Cardiac septum (tissue), 1 donor: ENCODE data around the gene EMP3. TPM values are rescaled to one million over a fixed set of nuclear protein-coding genes. Genes with fewer than 3 reads are reported as not detected.
"Not testable (repeated sequence)": the region's sequence is repeated elsewhere in the genome, so short reads cannot be mapped to it uniquely, and the experiment has no call there.

ENCODE experiments used
- DNase-seq: peaks from one replicate; pipeline ENCODE4 v3.0.0-alpha.2; 2020; ENCODE audit warnings: low spot score
- intact Hi-C: fragments of 100-400 bp; cut with DNase I; formaldehyde crosslinking; loops from one replicate; pipeline ENCODE4 v1.14.0; 2022
- total RNA-seq: library from RNA; stranded (reverse); fragmentation: NEBNext Ultra II Directional; extraction: Animal tissue kit (Norgen Biotek cat#: 25700); gene quantifications from one replicate; pipeline ENCODE4 v1.2.1, GENCODE V29; 2021
- donor health status: DM: no; HTN: no; CAD: no.

EMP3 gene
- total RNA-seq, 1 donor from 2014 or later: 47.3 TPM

DNA sequence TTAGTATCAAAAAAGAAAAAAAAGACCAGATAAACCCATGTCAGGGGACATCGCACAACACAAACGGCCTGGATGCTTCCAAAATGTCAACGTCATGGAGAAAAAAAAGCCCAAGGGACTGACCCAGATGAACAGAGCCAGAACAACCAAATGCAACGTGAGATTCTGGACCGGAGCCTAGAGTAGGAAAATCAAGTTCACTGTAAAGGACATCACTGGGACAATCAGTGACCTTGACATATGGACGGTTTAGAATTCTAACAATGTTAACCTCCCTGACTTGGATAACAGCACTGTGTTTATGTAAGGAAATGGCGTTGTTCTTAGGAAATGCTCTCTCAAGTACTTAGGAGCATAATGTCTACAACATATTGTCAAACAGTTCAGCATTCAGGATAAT lies 15.1 kb upstream of the EMP3 start:
- intact Hi-C loops: loop anchor here (5.0 kb wide), 1 partner anchor 277 kb away; no protein-coding TSS in a partner anchor
- DNase-seq: no peak

GRCh38 chr19:48311384-48311783 lies 14.0 kb upstream of the EMP3 start:
- DNase-seq: no peak
- intact Hi-C loops: loop anchor here (5.0 kb wide), 1 partner anchor 276 kb away; no protein-coding TSS in a partner anchor

DNA sequence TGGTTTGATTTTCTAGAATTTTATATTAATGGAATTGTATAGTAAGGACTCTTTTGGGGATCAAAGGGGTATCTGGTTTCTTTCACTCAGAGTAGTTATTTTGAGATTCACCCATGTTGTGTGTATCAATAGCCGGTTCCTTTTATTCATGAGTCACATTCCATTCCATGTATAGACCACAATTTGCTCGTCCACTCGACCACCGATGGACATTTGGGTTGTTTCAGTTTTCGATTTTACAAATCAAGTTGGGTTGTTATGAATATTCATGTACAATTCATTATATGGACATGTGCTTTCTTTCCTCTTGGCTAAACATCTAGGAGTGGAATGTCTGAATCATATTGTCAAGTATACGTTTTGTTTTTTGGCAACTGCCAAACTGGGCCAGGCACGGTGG lies 9.6 kb upstream of the EMP3 start:
- DNase-seq: no peak
- intact Hi-C loops: no loop called here

- intact Hi-C loops, DNase-seq: not testable (repeated sequence)
These were observed 7.7 kb upstream of the EMP3 start for GRCh38 chr19:48317708-48317960.

DNA sequence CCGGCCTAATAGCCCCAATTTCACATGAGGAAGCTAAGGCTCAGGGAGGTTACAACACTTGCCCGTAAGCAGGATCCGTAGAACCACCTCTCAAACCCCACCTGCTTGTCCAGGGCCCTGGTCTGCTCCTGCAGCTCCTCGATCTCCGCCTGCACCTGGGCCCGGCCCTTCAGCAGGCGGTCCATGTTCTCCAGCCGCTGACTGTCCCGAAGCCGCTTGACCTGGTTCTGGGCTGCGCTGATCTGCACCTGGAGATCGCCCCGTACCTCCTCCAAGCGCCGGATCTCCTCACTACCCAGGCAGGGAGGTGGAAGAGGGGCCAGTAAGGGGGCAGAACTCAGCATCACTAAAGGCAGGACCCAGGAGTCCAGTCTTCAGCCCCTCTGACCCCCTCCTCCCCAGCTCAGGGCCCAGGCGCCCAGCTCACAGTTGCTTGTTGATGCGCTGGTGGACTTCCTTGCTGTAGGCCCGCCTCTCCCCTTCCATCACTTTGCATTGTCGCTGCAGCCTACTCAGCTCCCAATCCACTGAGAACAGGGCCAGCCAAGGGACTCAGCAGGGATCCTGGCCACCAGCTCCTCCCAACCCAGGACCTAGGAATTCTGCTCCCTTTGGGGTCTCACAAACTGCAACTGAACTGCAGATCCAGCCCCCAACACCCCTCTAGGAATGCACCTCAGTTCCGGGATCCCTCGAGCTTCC lies 6.9 kb upstream of the EMP3 start:
- intact Hi-C loops: no loop called here
- DNase-seq: no peak

DNA sequence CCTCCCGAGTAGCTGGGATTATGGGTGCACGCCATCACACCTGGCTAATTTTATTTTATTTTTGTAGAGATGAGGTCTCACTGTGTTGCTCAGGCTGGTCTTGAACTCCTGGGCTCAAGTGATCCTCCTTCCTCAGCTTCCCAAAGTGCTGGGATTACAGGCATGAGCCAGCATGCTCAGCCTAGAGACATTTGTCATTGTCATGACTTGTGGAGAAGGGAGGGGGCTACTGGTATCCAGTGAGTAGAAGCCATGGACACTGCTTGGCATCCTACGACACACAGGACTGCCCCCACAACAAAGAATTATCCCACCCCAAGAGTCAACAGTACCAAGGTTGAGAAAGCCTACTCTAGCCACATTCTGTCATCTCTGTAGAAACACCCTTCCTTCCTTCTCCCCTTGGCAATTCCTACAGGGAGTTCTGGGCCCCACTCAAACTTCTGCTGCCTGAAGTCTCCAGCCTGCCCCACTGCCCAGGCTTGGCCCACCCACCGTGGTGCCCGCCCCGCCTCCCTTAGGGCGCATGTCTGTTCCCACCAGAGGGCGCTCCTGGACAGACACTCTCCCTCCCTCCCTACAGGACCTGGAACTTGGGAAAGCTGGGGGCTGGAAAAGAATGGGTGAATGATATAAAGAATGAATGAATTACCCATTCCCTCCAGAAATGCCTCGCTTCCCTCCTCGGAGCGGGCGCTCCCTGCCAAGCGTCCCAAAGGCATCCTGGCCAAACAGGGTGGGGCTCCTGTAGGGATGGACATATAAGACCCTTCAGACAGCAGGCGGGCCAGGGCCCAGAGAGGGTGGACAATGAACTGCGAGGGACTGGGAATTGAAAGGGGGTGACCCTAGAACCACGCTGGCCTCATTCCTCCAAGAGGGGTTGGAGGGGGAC lies 5.5 kb upstream of the EMP3 start:
- peak; percentile 92 for DNase-seq
- intact Hi-C loops: no loop called here

DNA sequence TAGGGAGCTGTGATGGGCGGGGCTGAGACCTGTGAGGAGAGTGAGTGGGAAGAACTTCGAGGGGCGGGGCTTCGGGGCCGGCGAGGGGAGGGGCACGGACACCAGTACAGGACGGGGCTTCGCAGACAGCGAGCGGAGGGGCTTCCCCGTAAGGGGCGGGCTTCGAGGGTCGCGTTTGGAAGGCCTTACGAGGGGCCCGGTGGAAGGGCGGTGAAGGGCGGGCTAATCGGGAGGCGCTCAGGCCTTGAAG lies 4.1 kb upstream of the EMP3 start:
- intact Hi-C loops: loop anchor here (1.0 kb wide), 1 partner anchor 12 kb away; no protein-coding TSS in a partner anchor
- DNase-seq: peak; percentile 98

GRCh38 chr19:48321622-48322591 lies 3.4 kb upstream of the EMP3 start:
- peak; percentile 100 for DNase-seq
- intact Hi-C loops: loop anchor here (1.0 kb wide), 1 partner anchor 11 kb away; no protein-coding TSS in a partner anchor

GRCh38 chr19:48329167-48329891 lies 4.0 kb downstream of the EMP3 start:
- intact Hi-C loops: no loop called here
- DNase-seq: no peak

GRCh38 chr19:48330012-48330681 lies 4.8 kb downstream of the EMP3 start:
- DNase-seq: peak; percentile 87
- intact Hi-C loops: no loop called here

GRCh38 chr19:48332351-48332661 lies 7.0 kb downstream of the EMP3 start:
- intact Hi-C loops: loop anchor here (2.0 kb wide), 1 partner anchor 30 kb away; the partner anchor contains the start of gene TMEM143
- DNase-seq: no peak

GRCh38 chr19:48332662-48333466 lies 7.5 kb downstream of the EMP3 start:
- intact Hi-C loops: loop anchor here (1.0 to 2.0 kb wide), 2 partner anchors 12 to 30 kb away; partner anchors contain the start of gene TMEM143
- peak; percentile 94 for DNase-seq

DNA sequence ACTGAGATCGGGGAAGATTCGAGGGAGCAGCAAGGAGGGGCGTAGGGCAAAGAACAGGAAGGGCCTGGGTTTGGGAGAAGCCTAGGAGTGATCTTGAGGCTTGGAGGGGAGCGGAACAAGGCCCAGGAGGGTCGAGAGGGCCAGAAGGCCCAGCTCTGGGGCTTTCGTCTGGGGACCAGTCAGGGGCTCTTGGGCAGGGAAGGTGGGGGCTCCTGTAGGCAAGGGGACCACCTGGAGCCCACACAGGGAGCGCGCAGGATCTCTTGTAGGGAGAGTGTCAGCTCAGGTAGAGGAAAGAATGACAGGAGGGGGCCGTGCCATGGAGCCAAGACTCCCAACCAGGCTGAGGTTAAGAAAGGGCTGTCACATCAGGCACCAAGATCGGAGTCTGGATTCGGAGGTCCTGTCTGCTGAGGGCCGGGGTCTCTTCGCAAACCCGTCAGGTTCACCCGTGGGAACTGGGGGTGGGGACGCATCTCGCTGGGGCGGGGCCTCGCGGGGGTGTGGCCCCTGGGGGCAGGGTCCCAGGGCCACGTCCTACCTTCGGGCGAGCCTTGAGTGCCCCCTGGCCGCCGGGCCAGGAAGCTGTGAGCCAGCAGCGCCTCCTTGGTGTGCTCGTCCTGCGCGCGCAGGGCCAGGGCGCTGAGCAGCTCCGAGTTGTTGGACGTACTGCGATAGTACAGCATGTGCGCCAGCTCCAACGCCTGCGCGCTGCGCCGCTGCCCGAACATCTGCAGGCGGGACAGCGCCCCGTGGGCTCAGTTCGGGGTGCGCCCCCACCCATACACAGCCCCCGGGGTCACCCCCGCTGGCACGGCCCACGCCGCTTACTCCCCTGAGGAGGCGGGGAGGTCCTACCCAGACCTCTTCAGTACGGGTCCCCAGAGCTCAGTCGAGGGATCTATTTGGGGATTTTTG lies 8.4 kb downstream of the EMP3 start:
- peak; percentile 96 for DNase-seq
- intact Hi-C loops: loop anchor here (1.0 to 2.0 kb wide), 2 partner anchors 12 to 29 kb away; partner anchors contain the start of gene TMEM143

DNA sequence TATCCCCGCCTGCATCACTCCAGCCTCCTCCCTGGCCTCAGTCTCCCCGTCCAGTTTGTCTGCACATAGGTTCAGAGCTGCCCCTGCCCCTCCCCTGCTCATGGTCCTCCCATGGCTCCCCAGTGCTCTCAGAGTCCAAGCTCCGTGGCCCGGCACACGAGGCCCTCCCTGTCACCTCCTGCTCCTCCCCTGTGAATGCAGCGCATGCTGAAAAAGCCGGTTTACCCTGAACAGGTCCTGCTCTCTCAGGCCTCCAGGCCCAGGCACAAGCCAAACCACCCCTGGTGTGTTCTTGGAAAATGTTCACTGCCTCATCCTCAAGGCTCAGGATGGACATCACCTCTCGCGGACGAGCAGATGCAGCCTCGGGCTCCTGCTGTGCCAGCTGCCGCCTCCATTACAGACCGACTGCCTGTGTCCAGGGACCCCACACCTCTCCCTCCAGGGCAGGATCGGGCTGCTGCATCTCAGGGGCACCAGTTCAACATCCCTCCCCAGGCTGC lies 13.0 kb downstream of the EMP3 start:
- intact Hi-C loops: no loop called here
- no peak for DNase-seq

DNA sequence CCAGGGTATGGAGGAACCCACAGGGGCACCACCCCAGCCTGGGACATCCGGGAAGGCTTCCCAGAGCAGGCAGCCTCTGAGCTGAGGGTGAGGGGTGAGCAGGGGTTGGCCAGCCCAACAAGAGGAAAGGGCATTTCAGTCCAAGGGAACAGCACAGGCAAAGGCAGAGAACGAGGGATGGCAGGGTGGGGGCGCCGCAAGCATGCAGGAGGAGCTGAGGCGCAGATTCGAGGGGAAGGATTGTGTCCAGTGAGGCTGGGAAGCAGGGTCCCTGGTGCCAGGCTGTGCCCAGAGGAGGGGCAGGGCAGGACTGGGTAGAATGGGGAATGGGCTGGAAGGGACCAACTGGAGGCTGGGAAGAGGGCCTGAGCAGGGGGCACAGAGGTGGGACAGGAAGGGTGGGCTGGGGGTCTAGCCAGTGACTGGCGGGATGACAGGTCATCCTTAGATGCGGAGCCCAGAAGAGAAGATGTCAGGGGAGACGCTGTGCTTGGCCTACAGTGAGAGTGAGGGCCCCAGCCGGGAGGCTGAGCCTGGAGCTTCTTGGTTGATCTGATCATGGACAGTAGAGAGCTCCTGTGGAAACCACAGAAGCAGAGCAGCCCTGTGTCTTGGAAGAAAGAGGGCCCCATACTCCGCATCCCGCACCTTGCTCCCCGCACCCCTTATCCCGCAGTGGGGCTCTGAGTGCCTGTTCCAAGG lies 13.6 kb downstream of the EMP3 start:
- DNase-seq: no peak
- intact Hi-C loops: no loop called here

- intact Hi-C loops: no loop called here
- no peak for DNase-seq
These were observed 15.6 kb downstream of the EMP3 start for GRCh38 chr19:48340995-48341394.
